ENCODE results near the gene VWA5B2.

The VWA5B2 gene

GRCh38 chr3:184284696-184285095 is 55.3 kb downstream of the VWA5B2 start (continued):
- no peak for TF ChIP-seq ZNF768 (tag by site-specific recombination; IDR thresholded peaks at IDR 0.05)
- 0 out of 2 replicates have a peak, but pooled peaks have one; percentile 28 for TF ChIP-seq CTCF (tag by site-specific recombination; IDR thresholded peaks at IDR 0.05)
- no peak for TF ChIP-seq ZNF510 (tag by site-specific recombination; IDR thresholded peaks at IDR 0.05; ENCODE audit: insufficient replicate concordance)

- no peak overlapping the region for H3K4me3 ChIP-seq (ENCODE audit: low read depth, low read length)
- TF ChIP-seq ZNF398 (tag by site-specific recombination; IDR thresholded peaks at IDR 0.05) = no peak
- no peak for TF ChIP-seq MEIS1 (CRISPR knock-in tag; IDR thresholded peaks at IDR 0.05; ENCODE audit: borderline replicate concordance)
- peak; percentile 74 for TF ChIP-seq ZBTB8A (tag by site-specific recombination; IDR thresholded peaks at IDR 0.05)
- TF ChIP-seq ZNF488 (tag by site-specific recombination; IDR thresholded peaks at IDR 0.05) = no peak
- TF ChIP-seq KLF1 (tag by site-specific recombination; IDR thresholded peaks at IDR 0.05) = no peak
- no peak for TF ChIP-seq ZNF169 (tag by site-specific recombination; IDR thresholded peaks at IDR 0.05)
- TF ChIP-seq PRDM4 (tag by site-specific recombination; IDR thresholded peaks at IDR 0.05) = peak; percentile 37; the same call in 1 of the 2 replicates
- TF ChIP-seq ZNF350 (tag by site-specific recombination; IDR thresholded peaks at IDR 0.05) = no peak
- no peak for TF ChIP-seq ZNF664 (tag by site-specific recombination; IDR thresholded peaks at IDR 0.05)
- no peak for TF ChIP-seq SCRT1 (tag by site-specific recombination; IDR thresholded peaks at IDR 0.05; ENCODE audit: borderline replicate concordance)
- no peak for TF ChIP-seq ZNF624 (tag by site-specific recombination; IDR thresholded peaks at IDR 0.05)
- no peak for TF ChIP-seq ZNF501 (tag by site-specific recombination; IDR thresholded peaks at IDR 0.05)
- TF ChIP-seq PBX3 (CRISPR knock-in tag; IDR thresholded peaks at IDR 0.05) = no peak
- TF ChIP-seq ZNF621 (tag by site-specific recombination; IDR thresholded peaks at IDR 0.05) = no peak
- no peak for TF ChIP-seq ZBTB10 (tag by site-specific recombination; IDR thresholded peaks at IDR 0.05)
- no peak for TF ChIP-seq ZBTB44 (tag by site-specific recombination; IDR thresholded peaks at IDR 0.05)
- no peak for TF ChIP-seq ZNF707 (tag by site-specific recombination; IDR thresholded peaks at IDR 0.05)
- no peak for TF ChIP-seq GLIS1 (tag by site-specific recombination; IDR thresholded peaks at IDR 0.05)
Observed at GRCh38 chr3:184289426-184289938, 60.1 kb downstream of the VWA5B2 start.

More at GRCh38 chr3:184289426-184289938, 60.1 kb downstream of the VWA5B2 start:
- H3K9me3 ChIP-seq (ENCODE audit: control insufficient read depth, insufficient read depth, low read depth, low read length) = no peaks in the 10 kb centered on the region
- no peaks in the 10 kb centered on the region for H3K36me3 ChIP-seq (ENCODE audit: control insufficient read depth in 2 of 2, insufficient read depth in 1 of 2, low read length in 2 of 2)
- POLR2A ChIA-PET = no interaction called here
- H3K27ac ChIP-seq (ENCODE audit: extremely low read depth, low read depth, low read length) = no peak overlapping the region
- CTCF ChIA-PET = interaction anchor here (0.6 to 2.8 kb wide), 14 partner anchors 8 to 397 kb away, joined by 3 to 15 read pairs (median 4); partner anchors contain the start of gene EEF1AKMT4
- H3K4me1 ChIP-seq (ENCODE audit: control insufficient read depth, insufficient read depth, low read length) = no peaks in the 10 kb centered on the region

Measured in HEK293 (cell line).